Stimulated activated CD4-positive, alpha-beta T cell treated with anti-CD3 and anti-CD28 coated beads, Interleukin-1b, Interleukin-23, amount 100 ng/mL, for 24 hours (primary cell): ENCODE results near the gene KCNMB1.

ENCODE experiments used
- DNase-seq, 4 experiments: peaks; one replicate each; pipeline ENCODE4 v3.0.0-alpha.2; 2020; ENCODE audit warnings: low read depth in 4 of 4, low spot score in 1 of 4

KCNMB1 gene

GRCh38 chr5:170414786-170415185 is 25.6 kb upstream of the KCNMB1 start:
- DNase-seq, result no peak

- no peak for DNase-seq
Observed at GRCh38 chr5:170413897-170414296, 24.7 kb upstream of the KCNMB1 start.

GRCh38 chr5:170411100-170411499 is 21.9 kb upstream of the KCNMB1 start:
- no peak for DNase-seq

GRCh38 chr5:170410401-170410800 is 21.2 kb upstream of the KCNMB1 start:
- no peak for DNase-seq

- no peak for DNase-seq
Observed at GRCh38 chr5:170408877-170409660, 19.9 kb upstream of the KCNMB1 start.

GRCh38 chr5:170408226-170408625 is 19.1 kb upstream of the KCNMB1 start:
- no peak for DNase-seq

GRCh38 chr5:170407062-170407461 is 17.9 kb upstream of the KCNMB1 start:
- DNase-seq, result no peak

- no peak for DNase-seq
Observed at GRCh38 chr5:170405817-170406216, 16.6 kb upstream of the KCNMB1 start.

- no peak for DNase-seq
Observed at GRCh38 chr5:170404398-170404797, 15.2 kb upstream of the KCNMB1 start.

GRCh38 chr5:170403675-170404074 is 14.5 kb upstream of the KCNMB1 start:
- DNase-seq, result no peak

GRCh38 chr5:170402508-170402907 is 13.3 kb upstream of the KCNMB1 start:
- DNase-seq, result no peak

GRCh38 chr5:170397059-170397458 is 7.9 kb upstream of the KCNMB1 start:
- DNase-seq, result no peak

GRCh38 chr5:170393958-170394357 is 4.8 kb upstream of the KCNMB1 start:
- no peak for DNase-seq

- peak in 3 of 4 experiments; percentile 7 to 26 (median 20) for DNase-seq
Observed at GRCh38 chr5:170393235-170393634, 4.1 kb upstream of the KCNMB1 start.

GRCh38 chr5:170390472-170390871 is 1.3 kb upstream of the KCNMB1 start:
- no peak for DNase-seq

- DNase-seq, result no peak
Observed at GRCh38 chr5:170389550-170389892, 354 bp upstream of the KCNMB1 start.

- no peak for DNase-seq
Observed at GRCh38 chr5:170387775-170388639, 1.2 kb downstream of the KCNMB1 start.

GRCh38 chr5:170386743-170387395 is 2.3 kb downstream of the KCNMB1 start:
- DNase-seq, result no peak

- DNase-seq, result no peak
Observed at GRCh38 chr5:170383227-170383626, 5.9 kb downstream of the KCNMB1 start.

- no peak for DNase-seq
Observed at GRCh38 chr5:170382790-170383189, 6.4 kb downstream of the KCNMB1 start.

GRCh38 chr5:170380361-170380951 is 8.7 kb downstream of the KCNMB1 start:
- no peak for DNase-seq
